GM12878 (cell line): ENCODE results near the gene OVCA2. TPM values are rescaled to one million over a fixed set of nuclear protein-coding genes. Genes with fewer than 3 reads are reported as not detected.

ENCODE experiments used
- ATAC-seq: fragments of 200-7000 bp; cut with Tn5 transposase; 3 replicates; pipeline ENCODE4 v1.9.1; 2020; ENCODE audit warnings: mild to moderate bottlenecking, moderate library complexity
- BruUV-seq: library from RNA; stranded (reverse); fragments of 400-500 nt; replicated peaks from 2 replicates; lab custom pipeline; 2021; lab: Mats Ljungman, UMichigan
- CTCF ChIA-PET: fragments of 300-600 bp; sonication (Branson Sonifier 250); formaldehyde crosslinking; extraction: SDS; loops from one replicate; lab custom pipeline; 2021; ENCODE audit warnings: inconsistent platforms; lab: Yijun Ruan, JAX
- POLR2A ChIA-PET: fragments of 350-600 bp; formaldehyde crosslinking; extraction: SDS; loops from one replicate; lab custom pipeline; 2021; ENCODE audit warnings: inconsistent platforms; lab: Charles Lee
- RAD21 ChIA-PET: fragments of 300-600 bp; sonication (Branson Sonifier 250); formaldehyde crosslinking; loops from one replicate; lab custom pipeline; 2023; ENCODE audit warnings: antibody characterized with exemption; ENCODE audit not compliant: unreplicated experiment; lab: Charles Lee
- SMC1A ChIA-PET: fragments of 300-600 bp; sonication (Branson Sonifier 250); formaldehyde crosslinking; loops from one replicate; lab custom pipeline; 2023; ENCODE audit not compliant: unreplicated experiment, uncharacterized antibody; lab: Charles Lee
- DNase-seq: peaks from one replicate; pipeline ENCODE4 v3.0.0-alpha.2; 2011; ENCODE audit warnings: low read depth, low spot score
- FAIRE-seq: peaks from 3 replicates; lab custom pipeline; 2011; peaks lifted over from hg19 to GRCh38; lab: Jason Lieb, UNC
- H2AFZ ChIP-seq: 2 replicates; pipeline ENCODE4 v1.6.0; 2011; ENCODE audit warnings: low read depth, low read length, control low read depth; ENCODE audit not compliant: control insufficient read depth
- H3K27ac ChIP-seq: 2 replicates; pipeline ENCODE4 v1.5.1; 2011; ENCODE audit warnings: control low read depth; ENCODE audit not compliant: control insufficient read depth, insufficient read depth
- H3K27me3 ChIP-seq, 2 experiments: replicated peaks in 1 of 2; 2 replicates each; pipeline versions ENCODE4 v1.6.0 to v1.6.1; 2011; ENCODE audit warnings: low read length in 1 of 2; ENCODE audit not compliant: control insufficient read depth in 2 of 2, insufficient read depth in 2 of 2
- H3K36me3 ChIP-seq, 2 experiments: 2 replicates each; pipeline ENCODE4 v1.5.1; 2011; ENCODE audit warnings: low read length in 1 of 2; ENCODE audit not compliant: control insufficient read depth in 2 of 2, insufficient read depth in 2 of 2
- H3K4me1 ChIP-seq: 2 replicates; pipeline ENCODE4 v1.6.1; 2011; ENCODE audit warnings: mild to moderate bottlenecking, low read length, moderate library complexity, mixed read lengths; ENCODE audit not compliant: control insufficient read depth, insufficient read depth
- H3K4me2 ChIP-seq: 2 replicates; pipeline ENCODE4 v1.6.0; 2011; ENCODE audit warnings: control low read depth; ENCODE audit not compliant: control insufficient read depth, insufficient read depth
- H3K4me3 ChIP-seq: fragments of 200-600 bp; sonication (generic); 2 replicates; pipeline ENCODE4 v1.5.1; 2016
- H3K79me2 ChIP-seq: 2 replicates; pipeline ENCODE4 v1.6.0; 2011; ENCODE audit warnings: low read length; ENCODE audit not compliant: control insufficient read depth, insufficient read depth
- H3K9ac ChIP-seq: 2 replicates; pipeline ENCODE4 v1.8.0; 2011; ENCODE audit warnings: low read length, control low read depth, mixed read lengths; ENCODE audit not compliant: control insufficient read depth, insufficient read depth
- H3K9me3 ChIP-seq: replicated peaks from 3 replicates; pipeline ENCODE4 v1.5.1; 2011; ENCODE audit warnings: mild to moderate bottlenecking, low read length; ENCODE audit not compliant: control insufficient read depth, insufficient read depth
- H4K20me1 ChIP-seq: 2 replicates; pipeline ENCODE4 v1.6.0; 2011; ENCODE audit not compliant: control insufficient read depth, insufficient read depth
- CREM ChIP-seq: IDR thresholded peaks from 2 replicates; pipeline ENCODE4 v1.6.1; 2014; ENCODE audit warnings: antibody characterized with exemption, low read depth
- EGR1 ChIP-seq, 2 experiments: IDR thresholded peaks; 1 replicate in 1 of 2; 2 replicates in 1 of 2; pipeline ENCODE4 v1.6.1; 2011 to 2012; ENCODE audit warnings: low read depth in 2 of 2, low read length in 2 of 2, borderline replicate concordance in 1 of 2, mild to moderate bottlenecking in 1 of 2, moderate library complexity in 1 of 2
- ESRRA ChIP-seq: IDR thresholded peaks from 2 replicates; pipeline ENCODE4 v1.6.1; 2012; ENCODE audit warnings: mild to moderate bottlenecking, low read length, improper control_type of control experiment
- FOS ChIP-seq: IDR thresholded peaks from 3 replicates; pipeline ENCODE4 v1.6.1; 2011; ENCODE audit warnings: borderline replicate concordance; ENCODE audit not compliant: insufficient read length; ENCODE audit errors: extremely low read depth
- IRF4 ChIP-seq: IDR thresholded peaks from 2 replicates; pipeline ENCODE4 v1.6.1; 2011; ENCODE audit warnings: low read depth, low read length
- LARP7 ChIP-seq: fragments of 450-650 bp; IDR thresholded peaks from 2 replicates; pipeline ENCODE4 v1.6.1; 2017; ENCODE audit warnings: mild to moderate bottlenecking
- NFXL1 ChIP-seq: fragments of 450-650 bp; IDR thresholded peaks from 2 replicates; pipeline ENCODE4 v1.6.1; 2017; ENCODE audit warnings: antibody characterized with exemption, mild to moderate bottlenecking, borderline replicate concordance
- NFYA ChIP-seq: IDR thresholded peaks from 2 replicates; pipeline ENCODE4 v1.6.1; 2011; ENCODE audit warnings: low read depth, mild to moderate bottlenecking, low read length, improper control_type of control experiment, borderline replicate concordance
- NR2C2 ChIP-seq: IDR thresholded peaks from 2 replicates; pipeline ENCODE4 v1.6.1; 2011; ENCODE audit warnings: borderline replicate concordance, low read depth; ENCODE audit not compliant: control insufficient read depth, insufficient read length
- RFX5 ChIP-seq: IDR thresholded peaks from 2 replicates; pipeline ENCODE4 v1.6.1; 2011; ENCODE audit warnings: low read depth, low read length, improper control_type of control experiment
- SMARCA5 ChIP-seq: fragments of 450-650 bp; IDR thresholded peaks from 2 replicates; pipeline ENCODE4 v1.6.1; 2017; ENCODE audit warnings: mild to moderate bottlenecking
- SUZ12 ChIP-seq: fragments of 200-600 bp; sonication (generic); IDR thresholded peaks from one replicate; pipeline ENCODE4 v1.6.1; 2018; ENCODE audit warnings: antibody characterized with exemption, mild to moderate bottlenecking; ENCODE audit not compliant: unreplicated experiment
- ZNF622 ChIP-seq: fragments of 450-650 bp; IDR thresholded peaks from 2 replicates; pipeline ENCODE4 v1.6.1; 2017; ENCODE audit warnings: mild to moderate bottlenecking, inconsistent platforms
- WGBS: methylation state at CpG from one replicate; pipeline ENCODE4 v1.1.6; 2016; ENCODE audit warnings: low lambda C conversion rate; ENCODE audit not compliant: insufficient replicate concordance, insufficient coverage; ENCODE audit errors: missing lambda C conversion rate; 5-methylcytosine and 5-hydroxymethylcytosine counted together
- in situ Hi-C: fragments of 300-500 bp; cut with MboI; formaldehyde crosslinking; loops from 9 replicates; pipeline ENCODE4 v1.14.3; 2018; ENCODE audit warnings: mixed read lengths
- intact Hi-C: fragments of 100-400 bp; cut with micrococcal nuclease; formaldehyde crosslinking; loops from one replicate; pipeline ENCODE4 v1.14.2; 2022; ENCODE audit not compliant: unreplicated experiment
- polyA plus RNA-seq, 11 experiments: library from polyadenylated mRNA; depleted of rRNA in 4 of 11; unstranded in 6 of 11; stranded (reverse) in 5 of 11; fragments of >200 nt; fragmentation: Nextera tagmentation in 4 of 11; fragmentation: Illumina TruSeq in 1 of 11; extraction: Ambion mirVana in 4 of 11; extraction: Trizol in 1 of 11; gene quantifications; 1 replicate in 1 of 11; 2 replicates in 10 of 11; pipeline versions ENCODE4 v1.2.1 to v1.2.3, GENCODE V29; 2011 to 2016; ENCODE audit warnings: inconsistent platforms in 2 of 11, missing spikeins in 2 of 11, low read depth in 1 of 11
- total RNA-seq, 4 experiments: library from RNA; depleted of rRNA in 3 of 4; stranded (reverse); fragments of >200 nt in 3 of 4; fragmentation: Illumina TruSeq in 1 of 4; extraction: Trizol in 1 of 4; gene quantifications; 2 replicates each; pipeline versions ENCODE4 v1.2.1 to v1.2.3, GENCODE V29; 2013 to 2021
- TF ChIP-seq, protein P1 (sequence below): fragments of 450-650 bp; IDR thresholded peaks from 2 replicates; pipeline ENCODE4 v1.6.1; 2017; ENCODE audit warnings: mild to moderate bottlenecking, moderate library complexity

OVCA2 gene
- total and polyA plus RNA-seq, 10 of the 15 experiments (the other 5 are each of a cell fraction or from before 2014, with no cell fraction given), result 6.1 to 75.3 (median 40.7) TPM

DNA sequence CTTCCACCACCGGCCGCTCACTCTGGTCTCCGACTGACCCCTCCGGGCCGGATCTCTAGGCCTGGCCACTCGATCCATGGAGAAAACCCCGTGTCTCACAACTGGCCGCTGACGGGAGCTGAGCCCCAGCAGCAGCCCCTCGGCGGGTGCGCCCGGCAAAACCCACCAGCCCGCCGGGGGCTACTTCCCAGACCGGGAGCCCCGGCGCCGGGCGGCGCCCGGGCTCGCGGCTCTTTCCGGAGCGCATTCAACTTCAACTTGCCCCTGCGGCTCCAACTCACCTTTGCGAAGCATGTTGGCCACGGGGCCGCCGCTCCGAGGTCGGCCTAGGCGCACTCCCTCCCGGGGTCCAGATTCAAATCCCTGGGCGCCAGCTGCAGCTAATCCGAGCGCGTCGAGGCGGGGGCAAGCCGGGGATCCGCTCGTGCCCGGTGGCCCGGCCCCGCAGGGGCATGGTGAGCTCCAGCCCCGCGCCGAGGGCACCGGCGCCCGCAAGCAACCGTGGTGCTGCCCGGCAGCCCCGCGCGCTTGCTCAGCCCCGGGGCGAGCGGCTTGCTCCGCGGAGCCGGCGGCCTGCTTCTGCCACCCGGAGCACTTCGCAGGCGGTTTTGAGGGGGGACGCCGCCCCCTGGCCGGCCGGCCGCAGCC is 17.1 kb upstream of the OVCA2 start:
- Histone ChIP-seq H2AFZ (no peak overlapping the region), H3K27me3 (peaks cover 18 to 25% of the 10 kb centered on the region in 2 experiments), H3K4me3 (peak overlapping the region; percentile 74; the same call in 1 of the 2 replicates), H3K4me2 (peak overlapping the region; percentile 77; the same call in 1 of the 2 replicates), H3K9me3 (no peaks in the 10 kb centered on the region), H3K79me2 (no peaks in the 10 kb centered on the region), H3K27ac (no peak overlapping the region), H3K9ac (no peak overlapping the region), H4K20me1 (no peaks in the 10 kb centered on the region), H3K4me1 (peaks cover 4% of the 10 kb centered on the region), H3K36me3 (no peaks in the 10 kb centered on the region)
- TF ChIP-seq NFXL1 (no peak), SUZ12 (peak; percentile 96), SMARCA5 (no peak), LARP7 (0 out of 2 replicates have a peak, but pooled peaks have one; percentile 20), IRF4 (no peak)
- no peak for ATAC-seq
- ChIA-PET SMC1A (no interaction called here), CTCF (interaction anchor here (1.0 kb wide), 1 partner anchor 304 kb away, joined by 4 read pairs; no protein-coding TSS in a partner anchor), RAD21 (no interaction called here), POLR2A (no interaction called here)
- WGBS, result 9% methylated on average over 73 of the region's 73 CpGs
- no peak for FAIRE-seq
- intact Hi-C loops (no loop called here), in situ Hi-C loops (loop anchor here (25.0 kb wide), 1 partner anchor 112 kb away; no protein-coding TSS in a partner anchor)
- no peak for DNase-seq
- no TSS peak for BruUV-seq

DNA sequence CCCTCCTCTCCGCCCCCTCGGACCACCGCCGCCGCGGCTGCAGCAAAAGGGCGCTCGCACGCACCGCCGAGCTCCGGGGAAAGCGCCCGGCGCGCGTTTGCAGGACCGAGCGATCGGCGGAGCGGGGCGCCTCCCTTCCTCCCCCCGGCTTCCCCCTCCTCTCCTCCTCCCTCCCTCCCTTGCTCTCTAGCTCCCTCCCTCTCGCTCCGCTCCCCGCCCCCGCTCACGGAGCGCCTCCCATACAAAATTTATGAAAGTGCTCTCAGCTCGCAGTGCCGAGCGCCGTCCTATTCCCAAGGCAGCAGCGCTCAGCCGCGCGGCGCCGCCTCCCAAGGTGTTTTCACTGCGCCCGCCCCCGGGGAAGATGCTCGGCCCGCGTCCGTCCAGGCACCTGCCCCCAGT is 16.6 kb upstream of the OVCA2 start, which contains the start of gene RTN4RL1:
Gene RTN4RL1 (minus strand): TSS at position 115 of the 402 bp plus-strand sequence. CDS start 469 bp downstream, outside the sequence.
- no peak within 1 kb of the TSS for H3K9ac ChIP-seq
- peak within 1 kb of the TSS; percentile 7; the same call in 1 of the 2 replicates for H2AFZ ChIP-seq
- DNase-seq (no peak), FAIRE-seq (no peak), ATAC-seq (no peak)
- H3K36me3 ChIP-seq, result no peaks in the 10 kb centered on the region
- H3K79me2 ChIP-seq, result peaks cover 2% of the 10 kb centered on the region; the same call in 1 of the 2 replicates
- WGBS, result 2% methylated on average over 19 of the region's 47 CpGs
- no peak within 1 kb of the TSS for H3K27ac ChIP-seq
- in situ Hi-C loops (no loop called here), intact Hi-C loops (no loop called here)
- ChIA-PET POLR2A (no interaction called here), CTCF (interaction anchor here (1.0 kb wide), 1 partner anchor 304 kb away, joined by 4 read pairs; no protein-coding TSS in a partner anchor), RAD21 (no interaction called here), SMC1A (interaction anchor here (1.1 kb wide), 1 partner anchor 141 kb away, joined by 3 read pairs; no protein-coding TSS in a partner anchor)
- no TSS peak for BruUV-seq
- H3K9me3 ChIP-seq, result no peaks in the 10 kb centered on the region
- no peaks in the 10 kb centered on the region for H4K20me1 ChIP-seq
- H3K4me1 ChIP-seq, result peaks cover 4% of the 10 kb centered on the region
- peak within 1 kb of the TSS; percentile 74 for H3K4me3 ChIP-seq
- peak within 1 kb of the TSS; percentile 77 for H3K4me2 ChIP-seq
- peaks cover 18 to 21% of the 10 kb centered on the region in 2 experiments for H3K27me3 ChIP-seq
- TF ChIP-seq NR2C2, result no peak
- TF ChIP-seq, protein P1, sequence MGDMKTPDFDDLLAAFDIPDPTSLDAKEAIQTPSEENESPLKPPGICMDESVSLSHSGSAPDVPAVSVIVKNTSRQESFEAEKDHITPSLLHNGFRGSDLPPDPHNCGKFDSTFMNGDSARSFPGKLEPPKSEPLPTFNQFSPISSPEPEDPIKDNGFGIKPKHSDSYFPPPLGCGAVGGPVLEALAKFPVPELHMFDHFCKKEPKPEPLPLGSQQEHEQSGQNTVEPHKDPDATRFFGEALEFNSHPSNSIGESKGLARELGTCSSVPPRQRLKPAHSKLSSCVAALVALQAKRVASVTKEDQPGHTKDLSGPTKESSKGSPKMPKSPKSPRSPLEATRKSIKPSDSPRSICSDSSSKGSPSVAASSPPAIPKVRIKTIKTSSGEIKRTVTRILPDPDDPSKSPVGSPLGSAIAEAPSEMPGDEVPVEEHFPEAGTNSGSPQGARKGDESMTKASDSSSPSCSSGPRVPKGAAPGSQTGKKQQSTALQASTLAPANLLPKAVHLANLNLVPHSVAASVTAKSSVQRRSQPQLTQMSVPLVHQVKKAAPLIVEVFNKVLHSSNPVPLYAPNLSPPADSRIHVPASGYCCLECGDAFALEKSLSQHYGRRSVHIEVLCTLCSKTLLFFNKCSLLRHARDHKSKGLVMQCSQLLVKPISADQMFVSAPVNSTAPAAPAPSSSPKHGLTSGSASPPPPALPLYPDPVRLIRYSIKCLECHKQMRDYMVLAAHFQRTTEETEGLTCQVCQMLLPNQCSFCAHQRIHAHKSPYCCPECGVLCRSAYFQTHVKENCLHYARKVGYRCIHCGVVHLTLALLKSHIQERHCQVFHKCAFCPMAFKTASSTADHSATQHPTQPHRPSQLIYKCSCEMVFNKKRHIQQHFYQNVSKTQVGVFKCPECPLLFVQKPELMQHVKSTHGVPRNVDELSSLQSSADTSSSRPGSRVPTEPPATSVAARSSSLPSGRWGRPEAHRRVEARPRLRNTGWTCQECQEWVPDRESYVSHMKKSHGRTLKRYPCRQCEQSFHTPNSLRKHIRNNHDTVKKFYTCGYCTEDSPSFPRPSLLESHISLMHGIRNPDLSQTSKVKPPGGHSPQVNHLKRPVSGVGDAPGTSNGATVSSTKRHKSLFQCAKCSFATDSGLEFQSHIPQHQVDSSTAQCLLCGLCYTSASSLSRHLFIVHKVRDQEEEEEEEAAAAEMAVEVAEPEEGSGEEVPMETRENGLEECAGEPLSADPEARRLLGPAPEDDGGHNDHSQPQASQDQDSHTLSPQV, result no peak
- no peak for TF ChIP-seq NFYA
- peak in 1 of 2 experiments; percentile 55; a peak in 1 of 3 replicates for TF ChIP-seq EGR1 (IDR thresholded peaks at IDR 0.05; ENCODE audit: borderline replicate concordance in 1 of 2, low read depth in 2 of 2, low read length in 2 of 2)
- TF ChIP-seq RFX5, result no peak
- TF ChIP-seq LARP7, result 0 out of 2 replicates have a peak, but pooled peaks have one; percentile 3
- no peak for TF ChIP-seq FOS
- no peak for TF ChIP-seq ZNF622
- no peak for TF ChIP-seq CREM
- TF ChIP-seq ESRRA, result no peak
